NCI-H1694 treated with DMSO at 0.1 percent for 48 hours (cell line): ENCODE results near the gene PEX26.
"Not testable (repeated sequence)": the region's sequence is repeated elsewhere in the genome, so short reads cannot be mapped to it uniquely, and the experiment has no call there.

Experiments used
- DNase-seq: peaks from one replicate; lab custom pipeline; 2025; lab: John Stamatoyannopoulos, UW

The PEX26 gene

GRCh38 chr22:18056807-18057474 is 20.8 kb upstream of the PEX26 start:
- no peak for DNase-seq

GRCh38 chr22:18057568-18058209 is 20.1 kb upstream of the PEX26 start:
- no peak for DNase-seq

GRCh38 chr22:18058371-18059093 is 19.3 kb upstream of the PEX26 start:
- no peak for DNase-seq

- no peak for DNase-seq
Measured at GRCh38 chr22:18059094-18059417, 18.7 kb upstream of the PEX26 start.

- DNase-seq, result no peak
Measured at GRCh38 chr22:18059473-18059872, 18.3 kb upstream of the PEX26 start.

GRCh38 chr22:18059991-18060390 is 17.8 kb upstream of the PEX26 start:
- no peak for DNase-seq

GRCh38 chr22:18060646-18061620 is 16.9 kb upstream of the PEX26 start:
- DNase-seq, result no peak

DNA sequence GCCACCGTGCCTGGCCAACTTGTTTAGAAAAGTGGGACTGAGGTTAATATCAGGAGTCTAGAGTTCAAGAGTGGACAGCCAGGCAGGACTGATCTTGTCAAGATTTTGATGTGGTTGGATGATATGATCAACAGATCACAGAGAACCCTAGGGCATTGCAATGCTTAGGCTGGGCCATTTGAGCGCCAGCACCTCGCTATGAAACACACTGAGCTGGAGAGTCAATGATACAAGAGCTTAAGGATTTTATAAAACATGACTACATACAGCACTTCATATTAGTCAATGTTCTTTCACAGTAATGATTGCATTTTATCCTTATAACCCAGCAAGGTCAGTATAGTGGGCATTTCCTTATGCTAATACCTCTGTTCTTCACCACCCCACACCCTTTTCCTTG is 15.4 kb upstream of the PEX26 start:
- no peak for DNase-seq

DNA sequence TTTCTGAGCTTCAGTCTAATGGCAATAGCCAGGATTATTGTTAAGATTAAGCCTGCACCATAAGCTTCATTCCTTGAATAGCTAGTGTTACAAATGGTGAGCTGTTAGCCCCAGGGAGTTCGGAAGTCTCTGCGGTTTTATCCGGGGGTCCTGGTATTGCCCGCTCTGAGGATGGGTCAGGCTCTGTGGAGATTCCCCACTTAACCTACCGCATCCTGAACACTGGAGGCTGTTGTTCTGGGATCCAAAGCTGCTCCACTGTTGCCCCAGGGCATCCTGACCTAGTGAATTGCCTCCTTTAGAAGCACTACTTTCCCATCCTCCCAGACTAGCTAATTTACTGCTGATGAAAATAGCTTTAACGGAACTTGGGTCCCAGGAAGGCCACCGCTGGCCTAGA is 14.5 kb upstream of the PEX26 start:
- DNase-seq, result no peak

- DNase-seq, result not testable (repeated sequence)
Measured at GRCh38 chr22:18063715-18064114, 14.1 kb upstream of the PEX26 start.

DNA sequence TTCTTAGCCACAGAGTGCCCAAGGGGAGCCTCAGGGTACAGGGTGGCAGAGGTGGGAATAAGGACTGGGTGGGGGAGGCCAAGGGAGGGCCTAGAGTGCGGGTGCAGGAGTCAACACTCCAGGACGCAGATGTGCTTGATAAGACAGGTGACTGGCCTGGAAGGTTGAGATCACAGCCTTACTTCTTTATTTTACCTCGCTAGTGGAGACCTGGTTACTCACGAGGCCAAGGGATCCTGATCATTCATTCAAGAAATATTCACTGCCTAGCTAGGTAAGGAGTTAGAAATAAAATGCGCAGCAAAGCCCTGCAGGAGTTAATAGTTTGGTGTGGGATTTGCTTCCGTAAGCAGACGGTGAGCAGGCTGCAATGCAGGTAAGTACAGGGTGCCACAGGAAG is 13.2 kb upstream of the PEX26 start:
- DNase-seq, result no peak

- no peak for DNase-seq
Measured at GRCh38 chr22:18065256-18065655, 12.5 kb upstream of the PEX26 start.

GRCh38 chr22:18066181-18066859 is 11.5 kb upstream of the PEX26 start:
- DNase-seq, result no peak

DNA sequence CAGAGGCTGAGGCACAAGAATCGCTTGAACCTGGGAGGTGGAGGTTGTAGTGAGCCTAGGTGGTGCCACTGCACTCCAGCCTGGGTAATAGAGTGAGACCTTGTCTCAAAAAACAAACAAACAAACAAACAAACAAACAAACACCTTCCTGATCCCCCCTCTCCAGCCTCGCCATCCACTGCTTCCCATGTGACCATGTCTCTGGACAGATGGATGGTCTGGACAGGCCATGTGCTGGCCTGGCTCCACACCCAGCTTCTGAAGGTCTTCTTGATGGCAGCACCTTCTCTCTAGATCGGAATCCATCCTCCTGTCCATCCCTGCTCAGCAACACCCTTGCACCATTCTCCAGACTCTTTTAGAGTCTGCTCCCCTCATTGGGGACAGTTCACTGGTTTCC is 10.7 kb upstream of the PEX26 start:
- DNase-seq, result no peak

GRCh38 chr22:18067548-18068341 is 10.0 kb upstream of the PEX26 start:
- no peak for DNase-seq

GRCh38 chr22:18068381-18068988 is 9.3 kb upstream of the PEX26 start:
- DNase-seq, result no peak

DNA sequence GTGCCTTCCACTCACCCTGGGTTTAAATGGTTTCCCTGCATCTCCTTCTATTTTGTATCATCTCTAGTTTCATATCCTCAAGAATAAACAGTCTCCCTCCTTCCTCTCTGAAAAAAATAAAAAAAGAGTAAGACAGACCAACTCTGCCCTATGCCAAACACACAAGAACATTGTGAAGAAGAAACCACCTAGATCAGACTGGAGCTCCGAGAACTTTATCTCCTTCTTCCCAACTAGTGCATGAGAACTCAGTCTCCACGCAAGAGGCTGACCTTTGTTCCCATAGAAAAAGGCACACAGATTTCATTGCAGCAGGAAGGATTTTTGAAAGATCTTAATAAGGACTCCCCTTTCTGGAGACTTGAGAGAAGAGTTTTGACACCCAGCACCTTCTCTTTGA is 8.7 kb upstream of the PEX26 start:
- DNase-seq, result no peak

DNA sequence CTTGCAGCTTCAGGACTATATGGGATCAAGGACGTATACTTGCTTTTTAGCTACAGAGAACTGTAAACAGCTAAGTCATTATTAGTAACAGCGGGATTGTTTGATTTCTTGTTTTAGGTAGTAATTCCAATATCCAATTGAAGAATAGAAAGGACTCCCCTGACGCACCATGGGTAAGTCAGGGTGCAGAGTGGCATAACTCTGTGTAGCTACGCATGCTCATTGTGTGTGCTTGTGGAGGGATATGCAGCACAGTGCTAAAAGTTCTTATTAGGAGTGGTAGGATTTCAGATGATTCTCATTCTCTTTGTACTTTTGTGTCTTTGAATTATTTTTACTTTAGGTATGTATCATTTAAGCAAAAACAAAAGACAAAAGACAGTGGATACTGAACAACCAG is 7.7 kb upstream of the PEX26 start:
- DNase-seq, result no peak

DNA sequence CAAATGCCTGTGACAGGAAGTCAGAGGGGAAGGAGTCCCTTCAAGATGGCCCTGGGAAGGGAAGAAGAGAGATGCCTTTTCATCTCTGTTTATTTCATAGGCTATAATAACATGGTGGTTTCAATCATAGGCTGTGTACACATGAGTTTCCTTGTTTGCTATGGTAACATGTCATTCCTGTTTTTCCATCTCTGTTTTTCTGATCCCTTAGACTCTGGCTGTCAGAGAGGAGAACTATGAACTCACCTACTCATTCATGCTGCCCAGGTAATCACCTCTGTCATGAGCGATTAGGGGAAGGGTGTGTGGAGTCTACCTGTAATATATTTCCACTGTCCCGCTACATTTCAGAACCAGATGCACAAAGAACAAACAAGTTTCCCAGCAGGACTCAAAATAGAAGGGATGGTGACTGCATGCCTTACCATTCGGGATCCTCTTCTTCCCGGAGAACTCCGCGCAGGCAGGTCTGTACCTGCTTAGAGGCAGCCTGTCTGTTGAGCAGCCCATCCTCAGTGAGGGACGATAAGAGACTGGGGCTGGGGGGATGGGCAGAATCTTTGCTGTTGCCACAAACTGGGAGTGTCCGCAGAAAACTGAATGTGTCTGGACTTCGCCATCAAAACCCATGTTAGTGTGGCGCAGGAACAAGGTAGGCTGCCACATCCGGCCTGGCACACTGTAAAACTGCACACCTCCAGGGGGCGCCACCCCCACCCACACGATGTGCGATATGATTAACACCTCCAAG is 7.1 kb upstream of the PEX26 start:
- no peak for DNase-seq
